ENCODE measurements around the gene ZNHIT1.
"Not testable (repeated sequence)": the region's sequence is repeated elsewhere in the genome, so short reads cannot be mapped to it uniquely, and the experiment has no call there.

The ZNHIT1 gene

GRCh38 chr7:101240226-101241014 is 22.5 kb downstream of the ZNHIT1 start:
- DNase-seq (ENCODE audit: low read depth in 3 of 3, low spot score in 1 of 3), result no peak

DNA sequence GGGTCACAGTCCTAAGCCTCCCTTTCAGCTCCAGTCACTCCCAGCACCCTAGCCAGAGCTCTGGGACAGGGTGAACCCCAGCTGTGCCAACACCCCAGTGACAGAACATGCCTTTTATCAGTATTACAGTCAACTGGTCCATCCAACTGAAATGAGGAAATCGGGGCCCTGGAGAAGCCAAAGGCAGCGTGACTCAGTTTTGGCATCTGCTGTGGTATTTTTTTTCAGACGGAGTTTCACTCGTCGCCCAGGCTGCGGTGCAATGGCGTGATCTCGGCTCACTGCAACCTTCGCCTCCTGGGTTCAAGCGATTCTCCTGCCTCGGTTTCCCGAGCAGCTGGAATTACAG is 23.0 kb downstream of the ZNHIT1 start:
- DNase-seq (ENCODE audit: low read depth in 3 of 3, low spot score in 1 of 3), result no peak

DNA sequence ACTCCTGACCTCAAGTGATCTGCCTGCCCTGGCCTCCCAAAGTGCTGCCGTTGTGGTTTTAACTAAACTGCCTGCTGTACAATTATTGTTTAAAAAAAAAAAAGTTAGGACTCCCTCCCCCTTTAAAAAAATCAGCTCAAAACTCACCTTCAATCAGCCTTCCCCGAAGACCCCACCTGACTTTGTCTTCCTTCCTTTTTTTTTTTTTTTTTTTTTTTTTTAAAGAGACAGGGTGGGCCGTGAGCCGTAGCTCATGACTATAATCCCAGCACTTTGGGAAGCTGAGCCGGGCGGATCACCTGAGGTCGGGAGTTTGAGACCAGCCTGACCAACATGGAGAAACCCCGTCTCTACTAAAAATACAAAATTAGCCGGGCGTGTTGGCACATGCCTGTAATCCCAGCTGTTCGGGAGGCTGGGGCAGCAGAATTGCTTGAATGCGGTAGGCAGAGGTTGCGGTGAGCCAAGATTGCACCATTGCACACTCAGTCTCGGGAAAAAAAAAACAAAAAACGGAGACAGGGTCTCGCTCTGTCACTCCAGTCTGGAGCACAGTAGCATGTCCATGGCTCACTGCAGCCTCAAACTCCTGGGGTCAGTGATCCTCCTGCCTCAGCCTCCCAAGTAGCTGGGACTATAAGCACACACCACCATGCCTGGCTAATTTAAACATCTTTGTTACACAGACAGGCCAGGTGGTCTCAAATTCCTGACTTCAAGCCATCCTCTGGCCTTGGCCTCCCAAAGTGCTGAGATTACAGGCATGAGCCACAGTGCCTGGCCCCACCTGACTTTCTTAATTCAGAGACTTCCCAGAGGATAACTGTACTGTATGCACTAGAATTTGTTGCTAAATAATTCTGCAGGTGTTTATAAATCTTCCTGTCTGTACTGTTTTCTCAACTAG is 23.7 kb downstream of the ZNHIT1 start:
- DNase-seq (ENCODE audit: low read depth in 3 of 3, low spot score in 1 of 3), result no peak

- no peak for DNase-seq (ENCODE audit: low read depth in 3 of 3, low spot score in 1 of 3)
Measured at GRCh38 chr7:101243646-101244374, 25.8 kb downstream of the ZNHIT1 start.

DNA sequence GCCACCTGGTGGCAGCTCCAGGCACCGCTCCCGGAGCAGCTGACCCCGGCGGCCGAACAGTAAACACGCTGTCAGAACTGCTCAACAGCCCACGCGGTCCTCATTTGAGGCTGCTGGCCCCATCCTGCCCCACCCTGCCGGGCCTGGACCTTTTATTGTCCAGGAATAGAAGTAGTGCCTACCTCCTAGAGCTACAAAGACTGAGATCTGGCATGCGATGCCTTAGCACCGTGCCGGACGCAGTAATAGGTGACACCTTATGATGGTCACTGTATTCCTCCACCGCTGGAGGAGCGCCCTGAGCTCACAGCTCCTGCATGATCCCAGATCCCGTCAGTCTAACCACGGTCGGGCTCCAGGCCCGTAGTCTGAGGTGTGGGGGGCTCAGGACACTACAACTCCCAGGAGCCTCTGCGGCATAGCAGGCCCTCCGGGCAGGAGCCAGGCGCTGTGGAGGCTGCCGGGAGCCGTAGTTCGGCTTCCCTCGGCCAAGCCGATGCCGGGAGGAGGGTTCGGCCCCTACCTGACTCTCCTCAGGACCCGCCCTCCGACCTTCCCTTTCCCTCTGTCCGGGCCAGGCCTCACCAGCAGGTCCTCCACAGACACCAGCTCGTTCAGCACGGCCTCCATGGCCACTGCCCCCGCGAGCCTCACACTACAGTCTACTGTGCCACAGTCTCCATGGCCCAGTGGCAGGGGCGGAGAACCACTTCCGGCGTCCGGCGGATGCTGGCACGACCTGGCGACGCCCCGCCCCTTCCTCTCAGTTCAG is 26.6 kb downstream of the ZNHIT1 start, which contains the start of gene FIS1:
FIS1 (minus strand) TSS at position 707 of the 772 bp plus-strand sequence; CDS start at position 630, 77 bp downstream.
- peak; percentile 74 to 89 (median 79) for DNase-seq (ENCODE audit: low read depth in 3 of 3, low spot score in 1 of 3)

DNA sequence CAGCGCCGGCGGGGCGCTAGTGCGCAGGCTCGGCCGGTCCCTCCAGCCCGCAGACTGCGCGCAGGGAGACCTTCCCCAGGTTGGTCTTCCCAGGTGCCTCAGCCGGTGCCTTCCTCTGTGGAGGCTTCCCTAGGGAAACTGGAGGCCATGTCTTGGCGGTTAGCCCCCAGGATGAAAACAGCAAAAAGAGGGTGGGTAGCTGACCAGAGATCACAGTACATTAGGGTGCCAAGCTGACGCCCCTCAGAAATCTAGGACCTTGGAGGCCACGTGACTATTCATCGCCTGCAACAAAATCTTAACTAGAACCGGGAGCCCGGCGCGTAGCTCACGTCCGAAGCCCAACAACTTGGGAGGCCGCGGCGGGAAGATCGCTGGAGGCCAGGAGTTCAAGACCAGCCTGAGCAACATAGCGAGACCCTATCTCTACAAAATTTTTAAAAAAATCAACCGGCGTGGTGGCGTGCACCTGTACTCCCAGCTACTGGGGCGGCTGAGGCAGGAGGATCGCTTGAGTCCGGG is 27.2 kb downstream of the ZNHIT1 start:
- no peak for DNase-seq (ENCODE audit: low read depth in 3 of 3, low spot score in 1 of 3)

DNA sequence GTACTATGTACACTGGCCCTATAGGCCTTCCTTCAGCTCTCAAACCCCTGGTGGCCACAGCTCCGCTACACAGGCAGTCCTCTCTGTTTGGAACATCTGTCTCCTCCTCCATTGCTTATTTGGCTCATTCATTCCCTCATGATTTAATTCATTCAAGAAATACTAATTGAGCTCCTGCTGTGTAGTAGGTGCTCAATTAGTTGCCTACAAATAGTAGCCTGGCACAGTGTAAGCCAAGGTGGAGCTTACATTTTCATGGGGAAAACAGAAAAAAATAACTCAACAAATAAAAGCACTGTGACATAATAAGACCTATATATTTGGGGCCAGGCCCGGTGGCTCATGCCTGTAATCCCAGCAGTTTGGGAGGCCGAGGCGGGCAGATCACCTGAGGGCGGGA is 30.3 kb downstream of the ZNHIT1 start:
- no peak for DNase-seq (ENCODE audit: low read depth in 3 of 3, low spot score in 1 of 3)

DNA sequence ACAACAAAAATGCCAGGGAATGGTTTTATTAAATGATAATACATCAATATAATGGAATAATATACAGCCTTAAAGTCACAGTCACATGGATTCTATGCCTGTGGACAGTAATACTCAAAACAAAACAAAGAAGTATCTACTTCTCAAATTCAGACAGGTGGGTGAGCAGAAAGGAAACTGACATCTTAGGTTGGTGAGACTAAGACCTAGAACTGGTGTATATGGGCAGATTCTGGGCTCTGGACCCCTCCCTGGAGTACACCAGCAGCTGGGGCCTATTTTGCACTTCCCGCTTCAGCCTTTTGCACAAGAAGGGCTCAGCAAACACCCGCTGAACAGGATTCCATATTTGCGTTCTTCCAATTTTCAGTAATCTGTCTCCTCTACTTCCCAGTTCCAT is 32.4 kb downstream of the ZNHIT1 start:
- DNase-seq (ENCODE audit: low read depth in 3 of 3, low spot score in 1 of 3), result no peak

DNA sequence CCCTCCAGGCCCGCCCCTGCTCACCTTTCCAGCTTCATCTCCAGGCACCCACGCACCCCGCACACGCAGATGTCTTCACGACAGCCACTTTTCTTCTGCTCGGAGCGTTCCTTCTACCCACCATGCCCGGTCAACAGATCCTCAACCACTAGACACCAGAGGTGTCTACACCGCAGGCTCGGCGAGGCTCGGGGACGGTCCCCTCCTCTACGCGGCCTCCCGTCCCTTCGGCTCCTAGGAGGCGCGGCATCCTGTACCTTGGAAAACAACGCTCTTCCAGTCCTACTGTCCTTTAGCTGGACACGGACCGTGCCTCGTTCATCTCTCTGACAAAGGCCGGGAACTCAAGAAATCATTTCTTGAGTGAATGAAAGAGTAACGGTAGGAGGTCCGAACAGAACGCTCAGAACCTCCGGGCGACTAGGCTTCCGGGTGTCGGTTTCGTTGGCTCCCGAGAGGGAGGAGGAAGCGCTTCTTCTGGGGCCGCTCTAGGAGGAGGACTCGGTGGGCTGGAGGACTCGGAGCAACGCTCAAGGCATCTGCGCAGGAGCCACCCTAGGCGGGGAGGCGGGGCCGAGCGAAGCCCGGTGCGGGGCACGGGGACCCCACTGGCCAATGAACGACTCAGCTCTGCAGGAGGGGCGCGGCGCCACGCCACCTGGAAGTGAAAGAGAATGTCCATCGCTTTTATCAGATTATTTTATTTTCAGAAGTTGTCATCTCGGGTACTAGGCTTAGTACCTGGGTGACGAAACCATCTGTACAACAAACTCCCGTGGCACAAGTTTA is 34.1 kb downstream of the ZNHIT1 start:
- peak; percentile 93 to 98 (median 95) for DNase-seq (ENCODE audit: low read depth in 3 of 3, low spot score in 1 of 3)

- DNase-seq (ENCODE audit: low read depth in 3 of 3, low spot score in 1 of 3), result not testable (repeated sequence)
Measured at GRCh38 chr7:101253199-101253598, 35.2 kb downstream of the ZNHIT1 start.

- no peak for DNase-seq (ENCODE audit: low read depth in 3 of 3, low spot score in 1 of 3)
Measured at GRCh38 chr7:101255796-101256195, 37.8 kb downstream of the ZNHIT1 start.

DNA sequence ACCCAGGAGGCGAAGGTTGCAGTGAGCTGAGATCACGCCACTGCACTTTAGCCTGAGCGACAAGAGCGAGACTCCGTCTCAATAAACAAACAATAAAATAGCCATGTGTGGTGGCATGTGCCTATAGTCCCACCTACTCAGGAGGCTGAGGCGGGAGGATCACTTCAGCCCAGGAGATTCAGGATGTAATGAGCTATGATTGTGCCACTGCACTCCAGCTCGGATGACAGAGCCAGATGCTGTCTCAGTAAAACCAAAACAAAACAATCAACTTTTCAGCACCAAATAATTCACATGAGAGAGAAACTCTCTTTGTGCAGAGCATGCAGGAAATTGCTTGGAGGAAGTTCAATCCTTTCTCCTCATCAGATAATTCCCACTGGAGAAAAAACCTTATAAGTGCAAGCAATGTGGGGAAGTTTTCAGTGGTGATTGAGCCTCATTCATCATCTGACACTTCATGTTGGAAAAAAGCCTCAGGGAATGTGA is 40.3 kb downstream of the ZNHIT1 start:
- no peak for DNase-seq (ENCODE audit: low read depth in 3 of 3, low spot score in 1 of 3)

GRCh38 chr7:101264102-101264706 is 46.2 kb downstream of the ZNHIT1 start:
- DNase-seq (ENCODE audit: low read depth in 3 of 3, low spot score in 1 of 3), result not testable (repeated sequence)

GRCh38 chr7:101265622-101266516 is 47.9 kb downstream of the ZNHIT1 start:
- DNase-seq (ENCODE audit: low read depth in 3 of 3, low spot score in 1 of 3), result no peak

DNA sequence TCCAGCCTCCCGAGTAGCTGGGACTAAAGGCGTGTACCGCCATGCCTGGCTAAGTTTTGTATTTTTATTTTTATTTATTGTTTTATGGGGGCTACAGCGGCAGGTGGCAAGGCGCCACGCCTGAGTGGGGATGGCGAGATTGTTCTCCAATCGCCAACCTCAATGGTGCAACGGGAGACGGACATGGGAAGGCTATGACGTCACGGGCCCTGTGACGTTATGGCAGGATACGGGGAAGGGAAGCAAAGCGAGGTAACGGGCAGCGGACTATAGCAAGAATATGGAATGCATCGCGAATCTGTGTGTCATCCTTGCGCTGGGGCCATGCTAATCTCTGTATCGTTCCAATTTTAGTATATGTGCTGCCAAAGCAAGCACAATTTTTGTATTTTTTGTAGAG is 51.7 kb downstream of the ZNHIT1 start:
- no peak for DNase-seq (ENCODE audit: low read depth in 3 of 3, low spot score in 1 of 3)

- no peak for DNase-seq (ENCODE audit: low read depth in 3 of 3, low spot score in 1 of 3)
Measured at GRCh38 chr7:101271021-101271420, 53.1 kb downstream of the ZNHIT1 start.

- no peak for DNase-seq (ENCODE audit: low read depth in 3 of 3, low spot score in 1 of 3)
Measured at GRCh38 chr7:101273206-101273605, 55.2 kb downstream of the ZNHIT1 start.

All from stimulated activated CD4-positive, alpha-beta T cell treated with anti-CD3 and anti-CD28 coated beads, TNF-alpha, amount 100 ng/mL, for 1 hour (primary cell).